ENCODE results near the gene WWC1.
"Not testable (repeated sequence)": the region's sequence is repeated elsewhere in the genome, so short reads cannot be mapped to it uniquely, and the experiment has no call there.

Gene WWC1

DNA sequence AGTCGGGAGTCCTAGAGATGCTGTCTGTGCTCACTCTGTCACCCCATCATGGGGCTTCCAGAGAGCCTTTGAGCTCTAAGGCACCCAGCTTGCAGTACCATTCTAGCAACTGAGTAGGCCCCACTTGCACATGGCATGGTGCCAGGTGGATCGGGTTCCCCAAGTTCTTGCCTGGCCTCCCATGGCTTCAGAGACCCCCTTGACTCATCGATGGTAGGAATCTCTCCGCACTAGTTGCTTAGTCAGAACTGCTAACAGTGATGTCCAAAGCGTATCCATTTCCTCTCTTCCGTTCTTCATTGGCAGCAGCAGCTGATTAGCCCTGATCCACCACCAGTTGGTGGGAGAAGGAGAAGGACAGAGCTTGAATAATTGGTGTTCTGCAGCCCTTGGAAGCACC is 124.5 kb downstream of the WWC1 start:
- DNase-seq, result no peak

DNA sequence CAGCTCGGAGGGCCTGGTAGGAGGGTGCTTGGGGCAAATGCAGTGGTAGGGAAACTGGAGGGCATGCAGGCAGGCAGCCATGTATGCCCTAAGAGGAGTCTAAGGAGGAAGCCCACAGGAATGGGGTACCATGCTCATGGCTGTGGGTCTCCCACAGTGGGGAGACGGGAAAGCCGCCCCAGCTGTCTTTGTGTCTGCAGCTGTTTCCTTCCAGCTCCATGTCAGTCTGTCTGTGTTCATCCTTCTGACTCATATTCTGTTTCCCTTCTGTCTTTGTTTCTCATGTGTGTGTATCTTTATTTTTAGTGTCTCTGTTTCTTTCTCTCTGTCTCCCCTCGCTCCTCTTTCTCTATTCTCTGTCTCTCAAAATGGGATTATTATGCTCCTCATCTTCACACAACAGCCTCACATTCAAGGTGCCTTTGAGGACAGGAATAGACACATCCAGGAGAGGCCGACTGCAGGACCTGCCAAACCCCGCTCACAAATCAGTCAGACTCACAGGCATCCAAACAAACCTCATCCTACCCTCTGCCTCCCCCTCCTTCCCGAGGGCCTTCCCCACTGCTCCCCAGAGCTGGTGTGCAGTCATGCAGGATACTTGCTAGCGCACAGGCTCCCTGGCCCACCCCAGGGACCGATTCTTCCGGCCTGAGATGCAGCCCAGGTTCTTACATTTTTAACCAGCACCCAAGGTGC is 126.4 kb downstream of the WWC1 start:
- DNase-seq, result no peak

- no peak for DNase-seq
These were observed 129.0 kb downstream of the WWC1 start for GRCh38 chr5:168420461-168420860.

GRCh38 chr5:168422431-168422830 is 131.0 kb downstream of the WWC1 start:
- DNase-seq, result no peak

- DNase-seq, result no peak
These were observed 132.0 kb downstream of the WWC1 start for GRCh38 chr5:168423478-168423877.

DNA sequence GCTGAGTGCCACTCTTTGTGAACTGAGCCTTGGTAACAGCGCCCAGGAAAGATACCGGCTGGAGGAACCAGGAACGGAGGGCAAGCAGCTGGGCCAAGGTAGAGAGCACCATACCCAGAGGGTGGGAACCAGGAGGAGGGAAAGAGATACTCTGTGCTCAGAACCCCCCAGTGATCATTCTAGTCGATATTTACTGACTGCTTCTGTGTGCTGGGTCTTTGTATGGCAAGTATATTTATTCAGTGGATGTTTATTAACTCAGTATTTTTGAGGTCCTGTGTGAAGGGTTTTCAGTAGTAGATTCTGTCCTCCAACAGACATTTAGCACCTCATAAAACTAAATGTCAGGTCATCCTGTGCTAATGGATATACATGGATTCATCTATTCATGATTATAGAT is 132.5 kb downstream of the WWC1 start:
- no peak for DNase-seq

GRCh38 chr5:168424594-168425323 is 133.3 kb downstream of the WWC1 start:
- DNase-seq, result no peak

- no peak for DNase-seq
These were observed 134.8 kb downstream of the WWC1 start for GRCh38 chr5:168426007-168426863.

DNA sequence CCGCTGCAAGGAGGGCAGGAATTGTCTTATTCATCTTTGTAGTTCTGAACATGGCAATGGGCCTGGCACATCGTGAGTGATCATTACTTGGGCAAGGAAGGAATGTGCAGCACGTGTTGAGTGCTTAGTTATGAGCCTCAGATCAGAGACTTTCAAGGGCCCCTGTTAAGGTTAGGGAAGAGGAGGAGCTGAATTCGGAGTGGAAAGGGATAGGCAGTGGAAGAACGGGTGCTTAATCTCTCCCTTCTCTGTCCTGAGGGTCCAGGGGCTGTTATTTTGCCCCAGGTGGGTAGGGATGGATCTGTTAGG is 135.4 kb downstream of the WWC1 start:
- DNase-seq, result no peak

- no peak for DNase-seq
These were observed 135.8 kb downstream of the WWC1 start for GRCh38 chr5:168427224-168427623.

DNA sequence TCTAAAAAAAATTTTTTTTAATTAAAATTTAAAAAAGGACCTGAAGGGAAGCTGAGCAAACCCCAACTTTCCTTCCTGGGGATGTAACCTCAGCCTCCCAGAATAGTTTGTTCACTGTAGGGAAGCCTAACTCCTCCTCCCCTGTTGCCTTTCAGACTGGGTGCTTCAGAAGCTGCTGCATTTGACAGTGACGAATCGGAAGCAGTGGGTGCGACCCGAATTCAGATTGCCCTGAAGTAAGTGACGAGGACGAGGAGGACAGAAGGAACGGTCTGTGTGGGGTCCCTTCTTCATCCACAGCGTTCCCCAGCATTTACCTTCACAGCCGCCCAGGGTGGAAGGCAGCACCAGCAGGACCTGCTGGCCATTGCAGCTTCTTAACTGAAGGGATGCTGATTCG is 137.1 kb downstream of the WWC1 start:
- no peak for DNase-seq

DNA sequence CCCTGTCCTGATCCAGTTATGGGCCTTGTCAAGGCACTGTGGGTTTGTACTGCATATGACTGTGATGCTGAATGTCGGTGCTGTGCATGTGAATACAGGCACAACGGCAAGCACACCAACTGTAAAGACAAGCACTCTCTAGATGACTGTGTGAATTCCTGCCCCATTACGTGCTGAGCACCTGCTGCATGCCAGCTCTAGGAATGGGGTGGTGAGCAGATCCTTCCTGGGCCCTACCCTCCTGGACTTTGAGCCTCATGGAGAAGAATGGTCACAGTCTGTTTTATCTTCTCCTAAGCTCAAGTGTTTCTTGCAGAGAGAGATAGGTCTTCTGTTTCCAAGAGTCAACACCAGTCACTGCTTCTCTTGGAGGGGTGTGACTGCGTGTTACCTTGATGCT is 138.9 kb downstream of the WWC1 start:
- DNase-seq, result no peak

DNA sequence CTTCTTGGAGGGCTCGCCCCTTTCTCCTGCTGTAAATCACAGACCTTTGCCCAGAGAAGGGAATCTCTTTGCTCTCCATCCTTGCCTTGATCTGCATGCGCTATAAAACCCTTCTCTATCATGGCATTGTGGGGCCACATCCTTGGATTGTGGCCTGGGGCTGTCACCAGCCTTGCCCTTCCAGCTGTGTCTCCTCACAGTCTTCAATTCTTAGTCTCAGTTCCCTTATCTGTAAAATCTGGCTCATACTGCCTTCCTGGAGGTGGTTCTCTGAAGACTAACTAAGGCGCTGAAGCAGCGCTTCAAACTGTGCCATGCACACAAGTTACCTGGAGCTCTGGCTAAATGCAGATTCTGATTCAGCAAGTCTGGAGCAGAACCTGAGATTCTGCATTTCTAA is 141.5 kb downstream of the WWC1 start:
- DNase-seq, result no peak

GRCh38 chr5:168434001-168434400 is 142.6 kb downstream of the WWC1 start:
- no peak for DNase-seq

DNA sequence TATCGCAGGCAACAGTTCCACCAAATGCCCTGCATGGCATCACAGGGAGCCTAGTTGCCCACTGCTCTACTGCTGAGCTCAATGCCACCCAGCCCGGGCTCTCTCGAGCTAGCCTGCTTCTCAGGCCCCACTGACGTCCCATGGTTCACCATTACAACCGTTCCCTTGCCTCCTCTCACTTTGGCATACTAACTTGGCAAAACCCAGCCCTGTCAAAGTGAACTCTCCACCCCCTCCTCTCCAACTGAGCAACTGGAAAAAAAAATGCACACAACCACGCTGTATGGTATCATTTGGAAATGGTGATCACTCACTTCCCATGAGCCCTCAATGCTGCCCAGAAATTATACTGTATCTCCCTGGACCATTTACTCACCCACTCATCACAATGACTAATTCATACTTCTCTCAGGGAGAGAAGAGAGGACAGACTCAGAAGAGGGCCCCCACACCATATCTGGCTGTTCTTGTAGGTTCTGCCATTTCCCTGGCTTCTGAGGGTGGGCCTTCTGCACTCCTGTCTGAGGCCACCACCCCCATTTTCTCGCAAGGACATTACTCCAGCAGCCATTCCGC is 143.4 kb downstream of the WWC1 start:
- no peak for DNase-seq

GRCh38 chr5:168435340-168435739 is 143.9 kb downstream of the WWC1 start:
- not testable (repeated sequence) for DNase-seq

GRCh38 chr5:168438349-168438748 is 146.9 kb downstream of the WWC1 start:
- no peak for DNase-seq

DNA sequence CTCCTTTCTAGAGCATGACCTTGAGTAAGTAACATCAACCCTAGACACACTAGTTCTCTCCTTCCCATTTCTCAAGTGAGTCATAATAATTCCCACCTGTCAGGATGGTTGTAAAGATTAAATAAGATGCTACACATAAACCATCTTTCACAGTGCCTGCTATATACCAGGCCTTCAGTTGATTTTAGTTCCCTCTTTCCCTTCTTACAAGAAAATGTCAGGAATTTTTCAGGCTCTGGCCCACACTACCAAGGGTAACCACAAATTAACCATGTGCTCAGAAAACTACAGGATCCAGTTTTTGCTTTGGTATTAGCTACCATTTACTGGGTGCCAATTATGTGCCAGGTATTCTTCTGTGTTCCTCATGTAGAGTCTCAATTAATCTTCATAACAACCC is 152.1 kb downstream of the WWC1 start:
- no peak for DNase-seq

- no peak for DNase-seq
These were observed 152.7 kb downstream of the WWC1 start for GRCh38 chr5:168443950-168444700.

GRCh38 chr5:168446983-168447619 is 155.7 kb downstream of the WWC1 start:
- no peak for DNase-seq

DNA sequence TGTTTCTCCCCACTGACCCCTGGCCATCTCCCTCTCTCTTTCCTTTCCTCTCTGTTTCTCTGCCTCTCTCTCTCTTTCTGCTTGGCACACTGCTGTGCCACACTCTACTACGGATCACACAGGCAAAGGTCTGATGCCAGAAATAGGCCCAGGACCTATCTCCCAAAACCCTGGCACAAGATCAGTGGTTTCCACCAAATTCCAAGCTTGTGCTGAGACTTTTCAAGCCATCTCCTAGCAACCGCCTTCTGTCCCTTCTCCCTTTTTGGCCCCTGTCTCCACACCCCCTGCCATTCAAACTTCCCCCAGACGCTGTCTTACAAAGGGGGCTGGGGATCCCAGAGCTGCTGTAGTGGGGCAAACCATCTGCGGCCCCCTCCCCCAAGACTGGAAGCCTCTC is 156.4 kb downstream of the WWC1 start:
- DNase-seq, result no peak

DNA sequence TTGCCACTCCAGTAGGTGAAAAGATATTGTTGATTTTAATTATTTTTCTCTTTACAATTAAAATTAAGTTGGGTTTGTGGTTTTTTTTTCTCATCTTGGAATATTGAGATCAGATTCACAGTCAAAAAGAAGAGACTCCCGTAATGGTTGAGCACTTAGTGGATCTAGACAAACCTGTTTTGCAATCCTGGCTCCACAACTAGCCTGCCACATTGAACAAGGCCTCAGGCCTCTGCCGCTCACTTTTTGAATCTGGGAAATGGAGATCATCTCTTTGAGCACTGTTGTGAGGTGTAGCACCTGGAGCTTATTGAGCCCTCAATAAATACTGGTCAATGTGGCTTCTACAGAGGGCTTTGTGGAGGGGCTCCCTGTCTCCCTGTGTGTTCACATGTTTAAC is 157.7 kb downstream of the WWC1 start:
- DNase-seq, result no peak
